H9 (cell line): ENCODE results near the gene RPS6KA6. TPM values are rescaled to one million over a fixed set of nuclear protein-coding genes. Genes with fewer than 3 reads are reported as not detected.

Source experiments
- DNase-seq: peaks from one replicate; pipeline ENCODE4 v3.0.0-alpha.2; 2017
- H2AFZ ChIP-seq: one replicate; pipeline ENCODE4 v1.6.1; 2013; ENCODE audit warnings: mild to moderate bottlenecking, low read length, control low read depth, moderate library complexity
- H2AK5ac ChIP-seq: 2 replicates; pipeline ENCODE4 v1.6.1; 2013; ENCODE audit warnings: low read length, control low read depth, mixed read lengths; ENCODE audit not compliant: insufficient read length
- H2BK120ac ChIP-seq: one replicate; pipeline ENCODE4 v1.6.1; 2013; ENCODE audit warnings: low read depth, mild to moderate bottlenecking, low read length, control low read depth, inconsistent platforms; ENCODE audit not compliant: poor library complexity, severe bottlenecking
- H2BK12ac ChIP-seq: 2 replicates; pipeline ENCODE4 v1.6.1; 2013; ENCODE audit warnings: low read length, control low read depth, mixed read lengths, low read depth; ENCODE audit not compliant: insufficient read length
- H2BK15ac ChIP-seq: 2 replicates; pipeline ENCODE4 v1.6.1; 2013; ENCODE audit warnings: low read depth, low read length, control low read depth
- H2BK20ac ChIP-seq: one replicate; pipeline ENCODE4 v1.6.1; 2013; ENCODE audit warnings: low read depth, mild to moderate bottlenecking, low read length, control low read depth, inconsistent platforms; ENCODE audit not compliant: poor library complexity, severe bottlenecking
- H2BK5ac ChIP-seq: 2 replicates; pipeline ENCODE4 v1.6.1; 2013; ENCODE audit warnings: low read length, control low read depth, mixed read lengths; ENCODE audit not compliant: insufficient read length
- H3K14ac ChIP-seq: 2 replicates; pipeline ENCODE4 v1.6.1; 2013; ENCODE audit warnings: low read length, control low read depth; ENCODE audit not compliant: insufficient read depth
- H3K18ac ChIP-seq: 2 replicates; pipeline ENCODE4 v1.6.1; 2013; ENCODE audit warnings: low read depth, mild to moderate bottlenecking, mixed read lengths, low read length, control low read depth; ENCODE audit not compliant: insufficient read length
- H3K23ac ChIP-seq: 2 replicates; pipeline ENCODE4 v1.6.1; 2013; ENCODE audit warnings: low read length, control low read depth, mixed read lengths, low read depth; ENCODE audit not compliant: insufficient read length
- H3K23me2 ChIP-seq: 2 replicates; pipeline ENCODE4 v1.6.1; 2013; ENCODE audit warnings: low read depth, mild to moderate bottlenecking, mixed read lengths, low read length, control low read depth; ENCODE audit not compliant: insufficient read length, poor library complexity, severe bottlenecking
- H3K27ac ChIP-seq: 2 replicates; pipeline ENCODE4 v1.5.1; 2013; ENCODE audit warnings: low read length, control low read depth, mixed read lengths, low read depth; ENCODE audit not compliant: insufficient read length
- H3K27me3 ChIP-seq: 2 replicates; pipeline ENCODE4 v1.6.1; 2013; ENCODE audit warnings: low read length, control low read depth, inconsistent platforms; ENCODE audit not compliant: insufficient read depth
- H3K4ac ChIP-seq: 2 replicates; pipeline ENCODE4 v1.6.1; 2013; ENCODE audit warnings: low read depth, mild to moderate bottlenecking, control low read depth, inconsistent platforms, low read length, moderate library complexity
- H3K4me1 ChIP-seq: 2 replicates; pipeline ENCODE4 v1.6.1; 2013; ENCODE audit warnings: low read length, control low read depth, inconsistent platforms; ENCODE audit not compliant: insufficient read depth
- H3K4me2 ChIP-seq: 2 replicates; pipeline ENCODE4 v1.6.1; 2013; ENCODE audit warnings: low read length, control low read depth, mixed read lengths; ENCODE audit not compliant: insufficient read length, insufficient read depth
- H3K56ac ChIP-seq: 2 replicates; pipeline ENCODE4 v1.6.1; 2013; ENCODE audit warnings: low read depth, mild to moderate bottlenecking, mixed read lengths, low read length, control low read depth; ENCODE audit not compliant: insufficient read length
- H3K79me1 ChIP-seq: 2 replicates; pipeline ENCODE4 v1.6.1; 2013; ENCODE audit warnings: low read depth, mild to moderate bottlenecking, moderate library complexity, low read length, control low read depth, inconsistent platforms; ENCODE audit not compliant: insufficient read depth, poor library complexity, severe bottlenecking
- H3K79me2 ChIP-seq: 2 replicates; pipeline ENCODE4 v1.6.1; 2013; ENCODE audit warnings: low read length, control low read depth, inconsistent platforms; ENCODE audit not compliant: insufficient read depth
- H3K9ac ChIP-seq: 2 replicates; pipeline ENCODE4 v1.6.1; 2013; ENCODE audit warnings: low read length, control low read depth, mixed read lengths; ENCODE audit not compliant: insufficient read length; ENCODE audit errors: extremely low read depth
- H3K9me3 ChIP-seq: one replicate; pipeline ENCODE4 v1.6.1; 2013; ENCODE audit warnings: low read depth, low read length, inconsistent platforms; ENCODE audit not compliant: control insufficient read depth
- H3T11ph ChIP-seq: one replicate; pipeline ENCODE4 v1.6.1; 2013; ENCODE audit warnings: mild to moderate bottlenecking, low read length, control low read depth, inconsistent platforms
- H4K20me1 ChIP-seq: one replicate; pipeline ENCODE4 v1.6.1; 2013; ENCODE audit not compliant: control insufficient read depth, insufficient read length, insufficient read depth
- H4K5ac ChIP-seq: 2 replicates; pipeline ENCODE4 v1.6.1; 2013; ENCODE audit warnings: low read depth, mild to moderate bottlenecking, mixed read lengths, low read length, control low read depth; ENCODE audit not compliant: insufficient read length
- H4K8ac ChIP-seq: replicated peaks from 2 replicates; pipeline ENCODE4 v1.6.1; 2013; ENCODE audit warnings: low read length, control low read depth, mixed read lengths, low read depth; ENCODE audit not compliant: insufficient read length
- H4K91ac ChIP-seq: 2 replicates; pipeline ENCODE4 v1.6.1; 2013; ENCODE audit warnings: low read depth, mild to moderate bottlenecking, moderate library complexity, mixed read lengths, low read length, control low read depth; ENCODE audit not compliant: insufficient read length
- H3K27ac Mint-ChIP-seq, 3 experiments: 2 replicates in 2 of 3; 3 replicates in 1 of 3; pipeline ENCODE4 v1.8.0; 2020 to 2021; ENCODE audit warnings: mixed read lengths in 3 of 3, mild to moderate bottlenecking in 1 of 3, moderate library complexity in 1 of 3
- H3K27me3 Mint-ChIP-seq: 2 replicates; pipeline ENCODE4 v1.8.0; 2021; ENCODE audit warnings: low read depth, mild to moderate bottlenecking, moderate library complexity, mixed read lengths
- H3K36me3 Mint-ChIP-seq, 3 experiments: 2 replicates in 2 of 3; 3 replicates in 1 of 3; pipeline ENCODE4 v1.8.0; 2020 to 2021; ENCODE audit warnings: low read depth in 3 of 3, mixed read lengths in 3 of 3; ENCODE audit not compliant: insufficient read depth in 1 of 3
- H3K4me1 Mint-ChIP-seq, 2 experiments: 2 replicates each; pipeline ENCODE4 v1.8.0; 2020; ENCODE audit warnings: mixed read lengths in 2 of 2
- H3K4me3 Mint-ChIP-seq, 2 experiments: 2 replicates in 1 of 2; 3 replicates in 1 of 2; pipeline ENCODE4 v1.8.0; 2020 to 2021; ENCODE audit warnings: mild to moderate bottlenecking in 2 of 2, mixed read lengths in 2 of 2, moderate library complexity in 1 of 2
- H3K9me3 Mint-ChIP-seq, 2 experiments: 2 replicates in 1 of 2; 3 replicates in 1 of 2; pipeline ENCODE4 v1.8.0; 2020; ENCODE audit warnings: mild to moderate bottlenecking in 2 of 2, mixed read lengths in 2 of 2, moderate library complexity in 1 of 2
- CTCF ChIP-seq: fragments of 200-600 bp; sonication (generic); conservative IDR thresholded peaks from 3 replicates; pipeline ENCODE4 v1.8.0; 2021; ENCODE audit warnings: antibody characterized with exemption, mild to moderate bottlenecking
- WGBS: extraction: QIAGEN DNeasy Blood & Tissue Kit; methylation state at CpG from one replicate; pipeline ENCODE4 v1.1.7; 2013; ENCODE audit warnings: missing lambda C conversion rate, low lambda C conversion rate, mixed read lengths; ENCODE audit not compliant: insufficient read length; ENCODE audit errors: extremely low coverage; 5-methylcytosine and 5-hydroxymethylcytosine counted together
- total RNA-seq: library from RNA; stranded (reverse); gene quantifications from 2 replicates; pipeline ENCODE4 v1.2.1, GENCODE V29; 2021

RPS6KA6 gene
- total RNA-seq, 1 experiment from 2014 or later, result 12.1 TPM

GRCh38 chrX:84078991-84079390 is 109.0 kb downstream of the RPS6KA6 start:
- DNase-seq, result no peak
- Histone ChIP-seq H2BK12ac (no peak overlapping the region), H3K9ac (no peak overlapping the region), H3K4me2 (no peak overlapping the region), H3K4me1 (no peaks in the 10 kb centered on the region; the same call in 1 of the 2 replicates), H2AK5ac (no peak overlapping the region), H3T11ph (no peak overlapping the region), H3K4ac (no peak overlapping the region), H2BK20ac (no peak overlapping the region), H4K8ac (no peak overlapping the region), H3K14ac (no peak overlapping the region), H4K20me1 (no peaks in the 10 kb centered on the region), H4K91ac (no peak overlapping the region), H3K23me2 (no peaks in the 10 kb centered on the region), H2BK15ac (no peak overlapping the region), H3K18ac (no peak overlapping the region), H3K23ac (no peak overlapping the region), H2BK5ac (no peak overlapping the region), H3K27ac (no peak overlapping the region), H3K9me3 (no peaks in the 10 kb centered on the region), H3K79me2 (no peaks in the 10 kb centered on the region), H3K27me3 (no peaks in the 10 kb centered on the region), H4K5ac (no peak overlapping the region), H3K79me1 (no peaks in the 10 kb centered on the region), H3K56ac (no peak overlapping the region), H2BK120ac (no peak overlapping the region), H2AFZ (no peak overlapping the region)
- Mint-ChIP-seq H3K27ac (peak overlapping the region in 2 of 3 experiments; percentile 53 to 60; a peak in 3 of 7 replicates), H3K9me3 (peaks cover 54 to 71% of the 10 kb centered on the region in 2 experiments), H3K36me3 (peaks cover 9 to 15% (median 10%) of the 10 kb centered on the region in 3 experiments; a peak in 6 of 7 replicates), H3K4me3 (no peak overlapping the region), H3K27me3 (no peaks in the 10 kb centered on the region), H3K4me1 (peaks cover 3 to 5% of the 10 kb centered on the region in 2 experiments; a peak in 3 of 4 replicates)
- no peak for TF ChIP-seq CTCF
- WGBS, result no CpG with 5 or more reads among the region's 9 CpGs
